GM21390 (cell line): Measurements from ENCODE around the gene SLU7.
"Not testable (repeated sequence)": the region's sequence is repeated elsewhere in the genome, so short reads cannot be mapped to it uniquely, and the experiment has no call there.

Experiments used
- ATAC-seq: cut with Tn5 transposase; IDR thresholded peaks from one replicate; pipeline ENCODE4 v1.9.1; 2021; ENCODE audit not compliant: unreplicated experiment

The SLU7 gene

GRCh38 chr5:160451281-160451680, 32.4 kb upstream of the SLU7 start:
- ATAC-seq = no peak

DNA sequence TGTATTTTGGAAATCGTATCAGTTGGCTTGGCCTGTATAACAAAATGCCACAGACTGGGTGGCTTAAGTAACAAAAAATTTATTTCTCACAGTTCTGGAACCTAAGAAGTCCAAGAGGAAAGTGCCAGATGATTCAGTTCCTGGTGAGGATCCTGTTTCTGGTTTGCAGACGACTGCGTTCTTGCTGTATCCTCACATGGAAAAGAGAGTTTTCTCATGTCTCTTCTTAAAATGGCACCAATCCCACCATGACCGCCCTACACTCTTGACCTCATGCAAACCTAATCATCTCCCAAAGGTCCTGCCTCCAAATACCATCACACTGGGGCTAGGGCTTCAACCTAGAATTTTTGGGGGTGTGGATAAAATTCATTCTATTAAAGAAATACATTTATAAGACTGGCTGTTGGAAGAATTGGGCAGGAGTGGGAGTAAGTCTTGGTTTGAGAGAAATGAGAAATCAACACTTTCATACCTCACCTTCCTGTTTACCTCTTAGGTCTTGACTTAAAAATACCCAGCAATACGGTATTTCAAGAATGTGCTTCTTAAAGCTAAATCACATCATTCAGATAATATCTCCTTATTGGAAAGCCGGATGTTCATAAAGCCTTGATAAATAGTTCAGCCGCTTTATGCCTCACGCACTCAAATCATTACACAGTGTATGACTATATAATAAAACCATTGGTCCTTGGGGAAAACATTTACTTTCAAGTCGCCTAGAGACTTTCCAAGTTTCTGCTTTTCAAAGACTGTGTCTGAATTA, 31.5 kb upstream of the SLU7 start:
- no peak for ATAC-seq

DNA sequence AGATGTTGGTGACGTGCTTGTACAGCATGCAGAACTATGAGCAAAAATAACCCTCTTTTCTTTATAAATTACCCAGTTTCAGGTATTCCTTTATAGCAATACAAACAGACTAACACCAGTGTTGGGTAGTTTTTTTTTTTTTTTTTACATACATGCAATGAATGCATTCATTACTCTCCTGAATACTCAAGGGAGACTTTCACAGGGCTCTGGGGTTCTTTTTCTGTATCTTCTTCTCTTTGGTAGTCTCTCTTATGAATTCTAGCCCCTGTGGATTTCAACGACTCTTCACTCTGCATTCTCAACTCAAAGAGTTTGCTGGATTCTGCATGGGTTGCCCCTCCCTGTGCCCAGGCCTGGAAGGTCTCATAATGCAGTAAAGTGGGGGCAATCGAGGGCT, 30.6 kb upstream of the SLU7 start:
- no peak for ATAC-seq

DNA sequence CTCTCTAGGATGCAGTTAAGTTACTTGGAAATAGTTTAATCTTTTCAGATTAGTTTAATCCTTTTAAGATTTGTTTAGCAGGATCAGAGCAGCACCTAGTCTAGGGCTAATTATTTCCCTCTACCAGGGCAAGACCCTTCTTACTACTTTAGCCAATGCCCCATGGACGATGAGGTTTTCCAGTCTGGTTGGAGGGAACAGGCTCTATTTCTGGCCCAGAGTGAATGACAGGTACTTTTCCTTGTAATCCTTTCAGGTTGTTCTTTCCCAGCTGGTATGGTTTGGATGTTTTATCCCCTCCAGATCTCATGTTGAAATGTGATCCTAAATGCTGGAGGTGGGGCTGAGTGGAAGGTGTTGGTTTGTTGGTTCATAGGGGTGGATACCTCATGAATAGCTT, 30.0 kb upstream of the SLU7 start:
- no peak for ATAC-seq

GRCh38 chr5:160445751-160446150, 26.9 kb upstream of the SLU7 start:
- ATAC-seq = no peak

DNA sequence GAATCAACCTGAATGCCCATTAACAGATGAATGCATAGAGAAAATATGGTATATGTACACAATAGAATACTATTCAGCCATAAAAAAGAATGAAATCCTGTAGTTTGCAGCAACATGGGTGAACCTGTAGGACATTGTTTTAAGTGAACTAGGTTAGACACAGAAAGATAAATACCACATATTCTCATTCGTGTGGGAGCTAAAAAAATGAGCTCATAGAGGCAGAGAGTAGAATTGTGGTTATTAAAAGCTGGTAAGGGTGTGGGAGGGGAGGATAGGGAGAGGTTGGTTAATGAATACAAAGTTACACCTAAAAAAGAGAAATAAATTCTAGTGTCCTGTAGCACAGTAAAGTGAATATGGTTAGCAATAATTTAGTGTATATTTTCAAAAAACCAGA, 26.3 kb upstream of the SLU7 start:
- no peak for ATAC-seq

- ATAC-seq = no peak
Measured at GRCh38 chr5:160444407-160444806, 25.5 kb upstream of the SLU7 start.

- peak; percentile 24 for ATAC-seq
Measured at GRCh38 chr5:160442824-160443431, 24.0 kb upstream of the SLU7 start.

DNA sequence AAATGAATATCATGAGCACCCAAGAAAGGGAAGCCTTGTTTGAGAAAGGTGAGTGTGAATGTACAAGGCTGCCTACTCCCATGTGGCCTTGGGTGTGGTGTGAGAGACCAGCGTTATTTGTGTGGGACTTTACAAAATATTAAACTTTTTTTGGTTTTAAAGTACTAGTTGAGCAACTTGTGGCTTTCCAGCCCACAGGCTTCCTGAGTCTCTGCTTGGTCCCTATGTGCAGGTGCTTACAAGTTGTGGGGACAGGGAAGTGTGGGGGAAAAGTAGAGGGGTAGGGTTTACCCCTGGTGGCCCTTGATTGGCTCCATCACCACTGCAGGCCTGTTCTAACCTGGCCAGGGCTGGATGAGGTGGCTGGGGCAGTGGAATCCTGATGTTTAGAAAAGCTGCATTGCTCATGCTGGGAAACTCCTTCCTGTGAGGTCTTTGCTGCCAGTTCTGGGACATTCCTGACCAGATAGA, 22.5 kb upstream of the SLU7 start:
- ATAC-seq = peak; percentile 11

- ATAC-seq = peak; percentile 65
Measured at GRCh38 chr5:160439205-160439600, 20.3 kb upstream of the SLU7 start.

DNA sequence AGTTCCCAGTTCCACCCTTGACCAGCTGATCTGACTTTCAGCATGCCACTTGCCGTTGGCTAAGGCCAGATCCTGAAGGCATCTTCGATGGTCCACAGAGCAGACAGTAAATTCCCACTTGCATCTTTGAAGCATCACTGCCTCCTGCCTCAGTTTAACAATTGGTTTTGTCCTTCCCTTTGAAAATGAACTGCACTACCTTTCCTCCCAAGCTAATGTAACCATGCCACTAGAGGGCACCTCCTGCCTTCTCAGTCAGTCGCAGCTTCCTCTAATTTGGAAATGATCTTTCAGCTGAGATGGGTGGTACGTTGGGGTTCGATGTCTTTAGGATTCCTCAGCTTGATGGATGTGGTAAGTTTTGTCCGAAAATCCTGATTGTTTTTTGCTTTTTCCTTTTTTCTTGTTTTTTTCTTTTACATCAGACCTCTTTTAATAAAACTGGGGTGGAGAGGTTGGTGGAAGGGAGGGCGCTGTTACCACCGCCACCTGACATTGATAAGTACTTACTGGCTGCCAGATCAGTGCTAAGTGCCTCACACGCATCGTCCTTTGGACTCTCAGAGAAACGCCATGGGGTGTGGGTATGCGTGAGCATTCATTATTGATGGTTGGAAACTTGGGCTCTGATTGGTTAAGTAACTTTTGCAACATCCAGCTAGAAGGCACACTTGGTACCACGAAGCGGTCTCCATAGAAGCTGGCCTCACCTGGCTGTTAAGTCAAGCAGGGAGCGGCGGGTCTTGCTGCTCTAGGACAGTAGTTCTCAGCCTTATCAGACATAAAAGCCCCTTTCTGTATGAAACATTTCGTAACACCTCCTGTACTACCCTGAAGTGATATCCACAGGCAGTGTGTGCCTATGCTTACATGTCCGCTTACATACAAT, 19.7 kb upstream of the SLU7 start:
- ATAC-seq = peak; percentile 32

DNA sequence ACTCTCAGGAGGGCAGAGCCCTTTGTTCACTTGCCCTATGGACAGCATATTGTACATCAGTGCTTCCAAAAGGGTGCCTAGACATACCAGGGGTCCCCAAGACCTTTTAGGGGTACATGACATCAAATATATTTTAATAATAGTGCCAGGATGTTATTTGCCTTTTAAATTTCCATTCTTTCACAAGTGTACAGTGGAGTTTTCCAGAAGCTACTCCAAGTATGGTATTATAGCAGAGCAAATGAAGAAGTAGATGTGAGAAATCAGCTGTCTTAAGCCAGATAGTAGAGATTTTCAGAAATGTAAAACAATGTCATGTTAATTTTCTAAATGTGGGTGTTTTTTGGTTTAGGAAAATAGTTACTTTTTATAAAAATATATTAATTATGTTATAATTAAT, 18.4 kb upstream of the SLU7 start:
- ATAC-seq = no peak

- not testable (repeated sequence) for ATAC-seq
Measured at GRCh38 chr5:160436661-160437060, 17.8 kb upstream of the SLU7 start.

DNA sequence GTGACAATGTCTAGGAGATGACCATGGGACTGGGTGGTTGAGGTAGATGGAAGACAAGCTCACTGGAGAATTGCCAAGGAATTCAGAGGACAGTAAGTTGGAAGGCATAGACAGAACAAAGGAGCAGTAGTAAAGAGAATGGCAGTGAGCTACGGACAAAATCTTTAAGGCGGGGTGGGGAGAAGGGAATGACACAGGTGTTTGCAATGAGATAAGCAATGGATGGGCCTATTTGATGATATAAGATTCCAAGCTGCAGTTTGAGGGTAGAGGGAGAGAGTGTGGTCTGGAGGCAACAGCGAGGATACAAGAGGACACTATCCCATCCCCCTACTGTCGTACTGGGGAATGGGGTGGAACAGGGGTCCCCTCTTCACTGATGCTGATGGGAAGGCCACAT, 17.1 kb upstream of the SLU7 start:
- no peak for ATAC-seq

DNA sequence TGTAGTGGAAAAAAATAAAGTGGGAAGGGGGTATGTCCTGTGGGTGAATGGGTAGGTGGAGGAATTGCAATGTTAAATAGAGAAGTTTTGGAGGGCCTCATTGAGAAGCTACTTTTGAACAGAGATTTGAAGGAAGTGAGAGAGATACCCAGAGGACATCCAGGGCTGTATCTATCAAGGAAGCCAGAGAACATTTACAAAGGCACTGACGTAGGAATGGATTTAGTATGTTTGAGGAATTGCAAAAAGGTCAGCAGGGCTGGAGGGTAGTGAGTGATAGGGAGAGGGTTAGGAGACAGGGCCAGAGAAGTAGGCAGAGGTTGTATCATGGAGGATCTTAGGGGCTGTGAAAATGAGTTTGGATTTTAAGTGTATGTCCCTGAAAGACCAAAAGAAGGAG, 16.7 kb upstream of the SLU7 start:
- no peak for ATAC-seq

GRCh38 chr5:160434022-160434531, 15.2 kb upstream of the SLU7 start:
- peak; percentile 81 for ATAC-seq

DNA sequence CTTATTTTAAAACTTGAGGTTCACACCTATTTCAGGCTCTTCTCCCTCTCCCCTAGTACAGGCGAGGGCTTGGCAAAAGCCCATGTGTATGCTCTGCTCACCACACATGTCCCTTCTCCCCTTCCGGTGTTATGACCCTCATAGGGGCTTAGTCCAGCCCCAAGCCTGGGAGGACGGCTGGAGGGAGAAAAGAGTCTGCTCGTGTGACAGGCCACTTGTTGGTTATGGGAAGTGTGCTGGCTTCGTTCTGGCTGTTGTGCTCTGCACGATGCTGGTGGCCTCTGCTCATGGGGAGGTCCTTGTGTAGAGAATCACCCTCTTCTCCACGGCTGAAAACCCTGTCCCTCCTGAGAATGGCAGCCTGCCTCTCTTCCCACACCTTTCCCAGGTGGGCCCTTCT, 13.9 kb upstream of the SLU7 start:
- ATAC-seq = no peak

- no peak for ATAC-seq
Measured at GRCh38 chr5:160432196-160432595, 13.3 kb upstream of the SLU7 start.

DNA sequence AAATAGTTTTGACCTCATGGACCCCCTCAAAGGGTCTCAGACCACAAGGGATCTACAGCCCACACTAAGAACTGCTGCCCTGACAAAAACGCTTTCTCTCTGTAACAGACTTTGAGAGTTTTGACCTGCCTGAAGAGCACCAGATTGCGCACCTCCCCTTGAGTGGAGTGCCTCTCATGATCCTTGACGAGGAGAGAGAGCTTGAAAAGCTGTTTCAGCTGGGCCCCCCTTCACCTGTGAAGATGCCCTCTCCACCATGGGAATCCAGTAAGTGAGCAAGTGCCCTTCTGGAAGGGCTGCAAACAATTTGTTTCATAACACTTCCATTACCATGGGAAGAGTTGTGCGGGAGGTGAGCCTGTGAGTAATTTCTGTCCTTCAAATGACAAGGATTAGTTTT, 8.7 kb upstream of the SLU7 start:
- ATAC-seq = no peak

DNA sequence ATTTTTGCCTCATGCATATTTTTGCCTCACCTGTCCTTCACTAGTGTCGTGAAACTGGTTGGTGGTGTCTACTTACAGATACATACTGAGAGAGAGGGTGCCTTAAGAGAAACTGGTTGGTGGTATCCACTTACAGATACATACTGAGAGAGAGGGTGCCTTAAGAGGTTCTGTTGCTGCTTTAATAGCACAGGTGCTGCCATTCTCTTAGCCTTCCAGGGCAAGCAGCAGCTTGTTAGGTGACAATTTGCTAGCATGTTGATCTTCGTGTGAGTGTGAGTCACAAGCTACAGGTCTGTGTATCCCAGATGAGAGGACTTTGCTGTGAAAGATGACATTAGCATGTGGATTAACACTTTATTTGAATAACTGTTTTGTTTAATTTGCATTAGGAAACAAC, 4.2 kb upstream of the SLU7 start:
- ATAC-seq = no peak

DNA sequence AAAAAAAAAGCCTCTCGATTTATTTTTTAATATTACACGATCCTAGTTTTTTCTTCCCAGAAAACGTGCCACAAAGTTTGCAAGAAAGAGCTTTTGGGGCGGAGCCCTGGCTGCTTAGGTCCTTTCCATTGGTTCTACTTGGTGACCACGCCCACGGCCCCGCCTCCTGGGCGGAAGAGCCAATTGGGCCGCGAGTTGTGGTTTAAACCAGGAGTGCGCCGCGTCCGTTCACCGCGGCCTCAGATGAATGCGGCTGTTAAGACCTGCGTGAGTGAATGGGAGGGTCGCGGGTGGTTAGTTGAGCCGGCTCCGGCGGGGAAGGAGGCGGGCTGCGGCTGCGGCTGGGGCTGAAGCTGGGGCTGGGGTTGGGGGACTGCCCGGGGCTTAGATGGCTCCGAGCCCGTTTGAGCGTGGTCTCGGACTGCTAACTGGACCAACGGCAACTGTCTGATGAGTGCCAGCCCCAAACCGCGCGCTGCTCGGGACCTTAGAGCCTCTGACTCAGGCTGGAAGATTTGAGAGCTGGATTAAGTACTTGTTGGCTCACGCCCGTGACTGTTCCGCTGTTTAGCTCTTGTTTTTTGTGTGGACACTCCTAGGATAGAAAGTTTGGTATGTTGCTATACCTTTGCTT, 2.9 kb upstream of the SLU7 start, which contains the start of gene PTTG1:
PTTG1 (plus strand) TSS at position 231 of the 634 bp plus-strand sequence. CDS start 458 bp downstream, outside the sequence.
- ATAC-seq = peak; percentile 65
